MM.1S (cell line): ENCODE results near the gene KCNC4.

ENCODE experiments used
- DNase-seq: peaks from one replicate; pipeline ENCODE4 v3.0.0-alpha.2; 2015
- H2AFZ ChIP-seq: fragments of 300-600 bp; sonication (generic); 2 replicates; pipeline ENCODE4 v1.6.0; 2016; ENCODE audit warnings: antibody characterized with exemption, low read length
- H3F3A ChIP-seq: fragments of 300-600 bp; sonication (generic); 2 replicates; pipeline ENCODE4 v1.6.1; 2016; ENCODE audit warnings: mild to moderate bottlenecking, antibody characterized with exemption, low read length, moderate library complexity, mixed read lengths; ENCODE audit not compliant: insufficient read depth
- H3K27ac ChIP-seq: fragments of 300-600 bp; sonication (generic); 2 replicates; pipeline ENCODE4 v1.5.1; 2016; ENCODE audit warnings: mild to moderate bottlenecking, low read length
- H3K27me3 ChIP-seq: fragments of 300-600 bp; sonication (generic); replicated peaks from 2 replicates; pipeline ENCODE4 v1.6.0; 2016; ENCODE audit warnings: low read length; ENCODE audit not compliant: insufficient read depth
- H3K36me3 ChIP-seq: fragments of 300-600 bp; sonication (generic); replicated peaks from 2 replicates; pipeline ENCODE4 v1.6.1; 2016; ENCODE audit warnings: mild to moderate bottlenecking, low read length, mixed read lengths; ENCODE audit not compliant: insufficient read depth
- H3K4me1 ChIP-seq: fragments of 300-600 bp; sonication (generic); 2 replicates; pipeline ENCODE4 v1.6.1; 2016; ENCODE audit warnings: low read length, mixed read lengths
- H3K4me2 ChIP-seq: fragments of 300-600 bp; sonication (generic); 2 replicates; pipeline ENCODE4 v1.6.0; 2016; ENCODE audit warnings: low read depth, low read length
- H3K4me3 ChIP-seq: fragments of 300-600 bp; sonication (generic); 2 replicates; pipeline ENCODE4 v1.5.1; 2016; ENCODE audit warnings: low read length, mixed read lengths
- H3K79me2 ChIP-seq: fragments of 300-600 bp; sonication (generic); 2 replicates; pipeline ENCODE4 v1.6.1; 2016; ENCODE audit warnings: mixed run types, low read length, mixed read lengths
- H3K9ac ChIP-seq: fragments of 300-600 bp; sonication (generic); 2 replicates; pipeline ENCODE4 v1.6.1; 2016; ENCODE audit warnings: low read length, mixed read lengths
- H3K9me2 ChIP-seq: fragments of 300-600 bp; sonication (generic); replicated peaks from 2 replicates; pipeline ENCODE4 v1.6.1; 2016; ENCODE audit warnings: mild to moderate bottlenecking, low read length, mixed read lengths; ENCODE audit not compliant: insufficient read depth
- H3K9me3 ChIP-seq: fragments of 300-600 bp; sonication (generic); replicated peaks from 2 replicates; pipeline ENCODE4 v1.6.1; 2016; ENCODE audit warnings: mild to moderate bottlenecking, low read length, mixed read lengths; ENCODE audit not compliant: insufficient read depth
- H4K20me1 ChIP-seq: fragments of 300-600 bp; sonication (generic); 2 replicates; pipeline ENCODE4 v1.6.1; 2016; ENCODE audit warnings: mild to moderate bottlenecking, low read length, moderate library complexity, mixed read lengths; ENCODE audit not compliant: insufficient read depth
- CTCF ChIP-seq: fragments of 300-600 bp; sonication (generic); IDR thresholded peaks from 2 replicates; pipeline ENCODE4 v1.5.1; 2016; ENCODE audit warnings: antibody characterized with exemption, low read length, mixed read lengths
- EZH2 ChIP-seq: fragments of 300-600 bp; sonication (generic); optimal IDR thresholded peaks from 2 replicates; pipeline ENCODE3; 2017; ENCODE audit warnings: low read depth, mild to moderate bottlenecking, antibody characterized with exemption, low read length, mixed read lengths
- EZH2phosphoT487 ChIP-seq: fragments of 300-600 bp; sonication (generic); IDR thresholded peaks from 2 replicates; pipeline ENCODE4 v1.6.1; 2018; ENCODE audit warnings: antibody characterized with exemption, low read length

KCNC4 gene

GRCh38 chr1:110212169-110213142 lies 2.3 kb downstream of the KCNC4 start:
- Histone ChIP-seq H3K27ac (no peak overlapping the region), H3K9me2 (no peaks in the 10 kb centered on the region), H3K4me3 (no peak overlapping the region), H3K9ac (no peak overlapping the region), H3F3A (peaks cover 10% of the 10 kb centered on the region), H3K4me1 (peaks cover 8% of the 10 kb centered on the region; the same call in 1 of the 2 replicates), H3K36me3 (no peaks in the 10 kb centered on the region), H3K4me2 (no peak overlapping the region), H2AFZ (no peak overlapping the region), H3K79me2 (no peaks in the 10 kb centered on the region), H4K20me1 (no peaks in the 10 kb centered on the region), H3K9me3 (no peaks in the 10 kb centered on the region), H3K27me3 (no peaks in the 10 kb centered on the region)
- DNase-seq = no peak
- TF ChIP-seq EZH2phosphoT487 (no peak), CTCF (no peak), EZH2 (no peak)

GRCh38 chr1:110213143-110213540 lies 3.0 kb downstream of the KCNC4 start:
- Histone ChIP-seq H3K9ac (no peak overlapping the region), H4K20me1 (no peaks in the 10 kb centered on the region), H2AFZ (no peak overlapping the region), H3K9me2 (no peaks in the 10 kb centered on the region), H3F3A (peaks cover 10% of the 10 kb centered on the region), H3K4me1 (peaks cover 8% of the 10 kb centered on the region; the same call in 1 of the 2 replicates), H3K79me2 (no peaks in the 10 kb centered on the region), H3K4me3 (no peak overlapping the region), H3K27ac (no peak overlapping the region), H3K36me3 (no peaks in the 10 kb centered on the region), H3K9me3 (no peaks in the 10 kb centered on the region), H3K27me3 (no peaks in the 10 kb centered on the region), H3K4me2 (no peak overlapping the region)
- TF ChIP-seq EZH2 (no peak), EZH2phosphoT487 (no peak), CTCF (no peak)
- DNase-seq = no peak

- TF ChIP-seq EZH2 = no peak
- no peak for TF ChIP-seq CTCF
- no peak for TF ChIP-seq EZH2phosphoT487
These were observed 4.6 kb downstream of the KCNC4 start for GRCh38 chr1:110214454-110215404.

More at GRCh38 chr1:110214454-110215404, 4.6 kb downstream of the KCNC4 start:
- Histone ChIP-seq H3K4me1 (no peaks in the 10 kb centered on the region), H3K27ac (no peak overlapping the region), H3K9me2 (no peaks in the 10 kb centered on the region), H3K79me2 (no peaks in the 10 kb centered on the region), H3K27me3 (no peaks in the 10 kb centered on the region), H3K36me3 (no peaks in the 10 kb centered on the region), H4K20me1 (no peaks in the 10 kb centered on the region), H3K4me2 (no peak overlapping the region), H2AFZ (no peak overlapping the region), H3F3A (peaks cover under 1% of the 10 kb centered on the region; the same call in 1 of the 2 replicates), H3K4me3 (no peak overlapping the region), H3K9ac (no peak overlapping the region), H3K9me3 (no peaks in the 10 kb centered on the region)
- no peak for DNase-seq
